Epithelial cell of proximal tubule (primary cell): ENCODE measurements around the gene SDK1. TPM values are rescaled to one million over a fixed set of nuclear protein-coding genes. Genes with fewer than 3 reads are reported as not detected.

Experiments used
- DNase-seq: peaks from one replicate; pipeline ENCODE4 v3.0.0-alpha.2; 2011; ENCODE audit warnings: low read depth
- H3K4me3 ChIP-seq: 2 replicates; pipeline ENCODE4 v1.5.1; 2011; ENCODE audit warnings: low read depth, mild to moderate bottlenecking, low read length
- total RNA-seq: library from RNA; depleted of rRNA; stranded (reverse); fragments of >200 nt; gene quantifications from 2 replicates; pipeline ENCODE4 v1.2.3, GENCODE V29; 2015
- TF ChIP-seq, protein P1 (sequence below): conservative IDR thresholded peaks from 2 replicates; pipeline ENCODE4 v1.5.1; 2012; ENCODE audit warnings: low read depth, mild to moderate bottlenecking, low read length

SDK1 gene
- total RNA-seq, 1 donor from 2014 or later, result 0.75 TPM

DNA sequence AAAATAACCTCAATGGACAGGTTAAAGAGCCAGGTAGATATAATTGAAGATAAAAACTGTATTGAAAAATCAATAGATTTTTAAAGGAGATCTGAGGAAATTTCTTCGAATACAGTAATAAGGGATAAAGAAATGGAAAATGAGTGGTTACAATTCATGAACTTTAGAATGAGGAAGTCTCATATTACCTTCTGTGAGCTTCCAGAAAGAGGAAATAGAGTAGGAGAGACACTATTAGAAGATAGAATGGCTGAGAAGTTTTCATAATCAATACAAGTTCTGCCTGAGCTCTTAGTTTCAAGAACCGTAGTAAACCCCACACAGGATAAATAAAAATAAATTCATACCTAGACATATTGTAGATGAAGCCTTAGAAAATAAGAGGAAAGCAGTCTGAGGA, 11.5 kb downstream of the SDK1 start:
- TF ChIP-seq, protein P1, sequence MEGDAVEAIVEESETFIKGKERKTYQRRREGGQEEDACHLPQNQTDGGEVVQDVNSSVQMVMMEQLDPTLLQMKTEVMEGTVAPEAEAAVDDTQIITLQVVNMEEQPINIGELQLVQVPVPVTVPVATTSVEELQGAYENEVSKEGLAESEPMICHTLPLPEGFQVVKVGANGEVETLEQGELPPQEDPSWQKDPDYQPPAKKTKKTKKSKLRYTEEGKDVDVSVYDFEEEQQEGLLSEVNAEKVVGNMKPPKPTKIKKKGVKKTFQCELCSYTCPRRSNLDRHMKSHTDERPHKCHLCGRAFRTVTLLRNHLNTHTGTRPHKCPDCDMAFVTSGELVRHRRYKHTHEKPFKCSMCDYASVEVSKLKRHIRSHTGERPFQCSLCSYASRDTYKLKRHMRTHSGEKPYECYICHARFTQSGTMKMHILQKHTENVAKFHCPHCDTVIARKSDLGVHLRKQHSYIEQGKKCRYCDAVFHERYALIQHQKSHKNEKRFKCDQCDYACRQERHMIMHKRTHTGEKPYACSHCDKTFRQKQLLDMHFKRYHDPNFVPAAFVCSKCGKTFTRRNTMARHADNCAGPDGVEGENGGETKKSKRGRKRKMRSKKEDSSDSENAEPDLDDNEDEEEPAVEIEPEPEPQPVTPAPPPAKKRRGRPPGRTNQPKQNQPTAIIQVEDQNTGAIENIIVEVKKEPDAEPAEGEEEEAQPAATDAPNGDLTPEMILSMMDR, result no peak
- DNase-seq, result no peak
- no peak overlapping the region for H3K4me3 ChIP-seq

DNA sequence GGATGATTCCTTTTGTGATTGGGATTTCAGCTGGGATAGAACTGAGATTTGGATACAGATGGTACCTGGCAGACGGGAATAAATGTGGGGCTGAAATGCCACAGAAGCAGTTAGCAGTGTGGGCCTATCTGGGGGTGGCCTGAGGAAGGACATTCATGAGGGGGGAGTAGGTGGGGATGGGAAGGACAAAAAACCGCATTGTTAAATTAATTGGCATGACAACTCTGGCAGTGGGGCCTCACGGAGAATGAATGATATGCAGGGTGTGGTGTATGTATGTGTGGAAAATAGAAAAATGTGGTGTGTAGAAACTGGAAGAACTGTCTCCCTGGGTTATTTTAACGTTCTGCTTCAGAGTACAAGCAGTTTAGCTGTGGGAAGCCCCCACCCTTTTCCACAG, 17.8 kb downstream of the SDK1 start:
- TF ChIP-seq, protein P1, result no peak
- DNase-seq, result no peak
- H3K4me3 ChIP-seq, result no peak overlapping the region

DNA sequence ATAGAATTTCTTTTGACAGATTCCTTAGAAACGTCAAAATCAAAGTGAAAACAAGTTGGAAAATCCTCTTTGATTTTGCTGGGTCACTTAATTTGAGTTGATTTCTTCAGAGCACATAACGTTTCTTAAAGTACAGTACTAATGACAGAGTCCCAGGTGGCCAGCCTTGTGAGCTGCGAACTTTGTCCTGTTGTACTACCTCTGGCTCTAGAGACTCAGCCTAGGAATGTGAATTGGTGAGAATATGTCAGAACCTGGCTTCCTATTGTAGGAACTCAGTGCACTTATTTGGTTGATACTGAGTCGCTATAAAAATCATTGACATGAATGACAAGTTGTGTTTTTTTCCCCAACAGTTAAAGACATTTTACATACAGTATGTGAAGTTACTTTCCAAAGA, 20.2 kb downstream of the SDK1 start:
- no peak overlapping the region for H3K4me3 ChIP-seq
- TF ChIP-seq, protein P1, result no peak
- DNase-seq, result peak; percentile 27

DNA sequence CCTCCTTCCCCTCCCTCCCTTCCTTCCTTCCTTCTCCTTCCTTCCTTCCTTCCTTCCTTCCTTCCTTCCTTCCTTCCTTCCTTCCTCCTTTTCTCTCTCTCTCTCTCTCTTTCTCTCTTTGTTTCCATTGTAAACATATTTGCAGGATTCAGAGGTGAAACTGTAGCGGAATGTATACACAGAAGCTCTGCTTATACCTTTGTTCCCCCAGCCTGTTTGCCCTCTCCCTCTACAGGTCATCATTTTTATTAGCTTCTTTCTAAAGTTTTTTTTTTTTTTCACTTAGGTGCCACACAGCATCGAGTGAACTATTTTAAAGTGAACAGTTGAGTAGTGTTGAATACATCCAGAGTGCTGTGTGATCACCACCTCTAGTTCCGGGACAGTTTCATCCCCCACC, 20.7 kb downstream of the SDK1 start:
- DNase-seq, result no peak
- TF ChIP-seq, protein P1, result no peak
- H3K4me3 ChIP-seq, result no peak overlapping the region

DNA sequence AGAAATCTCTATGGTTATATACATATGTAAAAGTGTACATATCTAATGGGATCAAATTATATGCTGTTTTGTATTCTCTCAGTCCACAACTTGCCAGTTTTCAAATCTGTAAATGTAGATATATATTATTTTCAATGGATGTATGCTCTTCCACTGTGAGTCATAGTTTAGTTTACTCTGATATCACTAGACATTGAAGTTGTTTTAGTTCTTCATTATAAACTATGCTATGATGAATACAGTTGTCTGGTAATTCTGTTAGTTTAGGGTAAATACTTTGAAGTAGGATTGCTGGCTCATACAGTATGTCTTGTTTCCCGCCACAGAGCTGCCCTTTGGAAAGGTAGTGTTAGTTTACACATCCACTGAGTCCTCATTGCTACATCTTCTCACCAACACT, 25.2 kb downstream of the SDK1 start:
- DNase-seq, result no peak
- TF ChIP-seq, protein P1, result no peak

DNA sequence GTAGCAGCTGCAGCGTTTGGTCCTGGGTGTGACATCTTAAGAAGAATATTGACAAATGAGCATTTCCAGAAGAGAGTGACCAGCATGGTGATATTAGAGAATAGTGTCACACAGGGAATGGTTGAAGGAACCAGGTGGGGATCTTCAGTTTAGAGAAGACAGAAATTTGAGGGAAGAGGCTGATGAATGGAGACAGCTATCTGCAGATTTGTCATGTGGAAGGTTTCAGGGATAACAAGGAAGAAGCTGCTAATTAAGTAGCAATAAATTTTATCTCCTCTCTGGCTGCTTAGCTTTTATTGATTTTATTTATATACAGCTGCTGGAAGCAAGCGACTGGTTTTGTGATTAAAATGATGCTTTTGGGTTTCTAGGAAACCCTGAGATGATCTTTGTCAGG, 26.0 kb downstream of the SDK1 start:
- no peak for DNase-seq
- TF ChIP-seq, protein P1, result no peak
- H3K4me3 ChIP-seq, result no peak overlapping the region

More for the DNA sequence above, 25.2 kb downstream of the SDK1 start:
- no peak overlapping the region for H3K4me3 ChIP-seq

DNA sequence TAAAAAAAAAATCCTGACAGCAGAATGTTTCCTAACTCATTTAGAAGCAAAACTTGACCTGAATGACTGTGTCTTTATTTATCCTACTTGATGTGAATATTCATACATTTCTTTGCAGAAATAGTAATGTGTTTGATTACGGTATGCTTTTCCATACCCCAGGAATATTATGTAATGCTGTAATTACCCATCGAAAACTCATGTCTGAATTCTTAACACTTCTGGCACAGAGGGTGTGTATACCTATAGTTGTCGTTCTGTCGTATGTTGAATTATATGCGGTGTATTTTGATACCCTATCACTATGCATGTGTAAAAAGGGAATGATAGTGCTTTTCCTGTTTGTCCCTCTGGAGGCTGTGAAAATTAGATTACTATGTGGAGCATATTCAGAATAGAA, 26.6 kb downstream of the SDK1 start:
- DNase-seq, result no peak
- TF ChIP-seq, protein P1, result no peak

More for the DNA sequence above, 26.6 kb downstream of the SDK1 start:
- H3K4me3 ChIP-seq, result no peak overlapping the region
